ENCODE measurements around the gene HSD11B2. TPM values are rescaled to one million over a fixed set of nuclear protein-coding genes. Genes with fewer than 3 reads are reported as not detected.

Gene HSD11B2
- total and polyA plus RNA-seq, 4 donors = 0.51 to 6.7 (median 2.2) TPM

GRCh38 chr16:67395458-67396158, 35.3 kb upstream of the HSD11B2 start:
- TF ChIP-seq HNF4G (IDR thresholded peaks at IDR 0.05) (no peak), YY1 (IDR thresholded peaks at IDR 0.05) (no peak), TAF1 (conservative IDR thresholded peaks at IDR 0.05) (no peak), REST (IDR thresholded peaks at IDR 0.05) (no peak), MAX (IDR thresholded peaks at IDR 0.05) (no peak), JUND (IDR thresholded peaks at IDR 0.05) (no peak), GABPA (IDR thresholded peaks at IDR 0.05 in 1 of 2, conservative IDR thresholded peaks at IDR 0.05 in 1 of 2) (no peak), FOXA2 (IDR thresholded peaks at IDR 0.05) (no peak), FOXA1 (IDR thresholded peaks at IDR 0.05) (no peak), RAD21 (IDR thresholded peaks at IDR 0.05) (no peak), RXRA (IDR thresholded peaks at IDR 0.05) (no peak)
- Histone ChIP-seq H3K4me1 (ENCODE audit: control insufficient read depth in 4 of 4, insufficient read depth in 4 of 4, low read length in 3 of 4) (peaks cover 3 to 23% (median 6%) of the 10 kb centered on the region in 4 donors), H3K9ac (ENCODE audit: low read depth in 1 of 2, low read length in 2 of 2) (no peak overlapping the region), H3K4me3 (ENCODE audit: low read depth in 1 of 3, low read length in 3 of 3) (no peak overlapping the region), H3K27me3 (ENCODE audit: control insufficient read depth in 4 of 4, insufficient read depth in 4 of 4, low read length in 3 of 4) (peaks cover 0 to 3% (median 1%) of the 10 kb centered on the region in 4 donors), H3K9me3 (ENCODE audit: control insufficient read depth in 4 of 4, low read length in 3 of 4) (no peaks in the 10 kb centered on the region), H3K27ac (ENCODE audit: low read depth in 1 of 2, low read length in 2 of 2) (peak overlapping the region in 1 of 2 donors; percentile 25), H3K36me3 (ENCODE audit: control insufficient read depth in 4 of 4, insufficient read depth in 3 of 4, low read depth in 1 of 4, low read length in 3 of 4) (no peaks in the 10 kb centered on the region)
- no peak for DNase-seq (ENCODE audit: low spot score)
- WGBS = 69% methylated on average over 13 of the region's 13 CpGs

GRCh38 chr16:67396159-67397035, 34.5 kb upstream of the HSD11B2 start:
- TF ChIP-seq YY1 (IDR thresholded peaks at IDR 0.05) = no peak
- no peak for TF ChIP-seq HNF4G (IDR thresholded peaks at IDR 0.05)
- TF ChIP-seq FOXA1 (IDR thresholded peaks at IDR 0.05) = no peak
- peak; percentile 18 for TF ChIP-seq NR2F2 (IDR thresholded peaks at IDR 0.05)
- Histone ChIP-seq H3K4me3 (ENCODE audit: low read depth in 1 of 3, low read length in 3 of 3) (no peak overlapping the region), H3K9me3 (ENCODE audit: control insufficient read depth in 4 of 4, low read length in 3 of 4) (no peaks in the 10 kb centered on the region), H3K27me3 (ENCODE audit: control insufficient read depth in 4 of 4, insufficient read depth in 4 of 4, low read length in 3 of 4) (peaks cover 0 to 3% (median 1%) of the 10 kb centered on the region in 4 donors), H3K36me3 (ENCODE audit: control insufficient read depth in 4 of 4, insufficient read depth in 3 of 4, low read depth in 1 of 4, low read length in 3 of 4) (no peaks in the 10 kb centered on the region), H3K27ac (ENCODE audit: low read depth in 1 of 2, low read length in 2 of 2) (peak overlapping the region in 1 of 2 donors; percentile 52), H3K9ac (ENCODE audit: low read depth in 1 of 2, low read length in 2 of 2) (no peak overlapping the region), H3K4me1 (ENCODE audit: control insufficient read depth in 4 of 4, insufficient read depth in 4 of 4, low read length in 3 of 4) (peaks cover 3 to 21% (median 6%) of the 10 kb centered on the region in 4 donors)
- DNase-seq (ENCODE audit: low spot score) = no peak
- WGBS = 32% methylated on average over 31 of the region's 31 CpGs
